WI38 (cell line): ENCODE measurements around the gene CYP17A1.
"Not testable (repeated sequence)": the region's sequence is repeated elsewhere in the genome, so short reads cannot be mapped to it uniquely, and the experiment has no call there.

Experiments used
- H3K4me3 ChIP-seq: 2 replicates; pipeline ENCODE4 v1.5.1; 2011; ENCODE audit warnings: low read depth, mild to moderate bottlenecking, control low read depth, low read length
- CTCF ChIP-seq: IDR thresholded peaks from 2 replicates; pipeline ENCODE4 v1.5.1; 2012; ENCODE audit warnings: low read depth, mild to moderate bottlenecking, control low read depth, low read length

The CYP17A1 gene

DNA sequence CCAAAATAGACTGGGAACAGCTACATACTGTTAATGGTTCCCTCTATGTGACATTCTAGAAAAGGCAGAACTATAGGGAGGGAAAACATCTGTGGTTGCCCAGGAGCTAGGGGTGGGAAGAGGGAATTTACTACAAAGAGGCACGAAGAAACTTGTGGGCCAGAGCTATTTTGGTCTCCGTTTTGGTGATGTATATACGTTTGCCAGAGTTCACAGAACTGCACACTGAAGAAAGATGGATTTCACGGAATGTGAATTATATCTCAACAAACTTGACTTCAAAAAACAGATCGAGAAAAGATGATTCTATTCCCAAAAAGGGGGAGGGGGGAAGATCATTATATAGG, 31.7 kb upstream of the CYP17A1 start:
- H3K4me3 ChIP-seq, result peak overlapping the region; percentile 41
- TF ChIP-seq CTCF, result no peak

DNA sequence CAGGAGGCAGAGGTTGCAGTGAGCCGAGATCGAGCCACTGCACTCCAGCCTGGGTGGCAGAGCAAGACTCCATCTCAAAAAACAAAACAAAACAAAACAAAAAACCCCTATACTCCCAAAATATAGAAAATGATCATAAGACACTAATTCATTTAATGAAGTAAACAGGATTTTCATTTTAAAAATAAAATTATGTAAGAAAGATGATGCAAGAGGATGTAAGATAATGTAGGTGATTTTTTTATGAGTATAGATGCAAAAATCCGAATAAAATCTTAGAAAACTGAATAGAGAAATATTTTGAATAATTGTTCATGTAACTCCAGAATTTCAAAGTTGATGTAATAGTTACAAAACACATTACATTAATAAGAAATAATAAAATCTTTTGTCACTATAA, 28.4 kb upstream of the CYP17A1 start:
- no peak for TF ChIP-seq CTCF
- H3K4me3 ChIP-seq, result no peak overlapping the region

DNA sequence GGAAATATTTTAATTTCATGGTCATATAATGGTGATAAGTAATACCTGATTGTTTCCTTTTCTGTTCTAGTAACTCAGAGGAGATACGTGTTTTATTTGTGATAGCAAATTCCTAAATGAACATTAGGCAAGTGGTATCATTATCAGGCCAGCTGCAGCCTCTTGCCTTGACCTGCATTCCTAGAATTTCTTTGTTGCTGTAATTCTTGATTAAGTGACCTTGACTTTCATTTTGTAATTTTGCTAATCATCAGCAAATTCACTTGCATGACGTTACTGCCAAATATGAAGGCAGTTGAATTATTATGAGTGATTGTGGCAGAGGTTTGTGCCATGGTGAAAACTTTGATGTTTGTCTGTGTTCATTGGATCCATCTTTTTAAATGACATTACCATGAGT, 26.4 kb upstream of the CYP17A1 start:
- TF ChIP-seq CTCF, result no peak
- no peak overlapping the region for H3K4me3 ChIP-seq

GRCh38 chr10:102859911-102860310, 22.7 kb upstream of the CYP17A1 start:
- H3K4me3 ChIP-seq, result no peak overlapping the region
- TF ChIP-seq CTCF, result no peak

DNA sequence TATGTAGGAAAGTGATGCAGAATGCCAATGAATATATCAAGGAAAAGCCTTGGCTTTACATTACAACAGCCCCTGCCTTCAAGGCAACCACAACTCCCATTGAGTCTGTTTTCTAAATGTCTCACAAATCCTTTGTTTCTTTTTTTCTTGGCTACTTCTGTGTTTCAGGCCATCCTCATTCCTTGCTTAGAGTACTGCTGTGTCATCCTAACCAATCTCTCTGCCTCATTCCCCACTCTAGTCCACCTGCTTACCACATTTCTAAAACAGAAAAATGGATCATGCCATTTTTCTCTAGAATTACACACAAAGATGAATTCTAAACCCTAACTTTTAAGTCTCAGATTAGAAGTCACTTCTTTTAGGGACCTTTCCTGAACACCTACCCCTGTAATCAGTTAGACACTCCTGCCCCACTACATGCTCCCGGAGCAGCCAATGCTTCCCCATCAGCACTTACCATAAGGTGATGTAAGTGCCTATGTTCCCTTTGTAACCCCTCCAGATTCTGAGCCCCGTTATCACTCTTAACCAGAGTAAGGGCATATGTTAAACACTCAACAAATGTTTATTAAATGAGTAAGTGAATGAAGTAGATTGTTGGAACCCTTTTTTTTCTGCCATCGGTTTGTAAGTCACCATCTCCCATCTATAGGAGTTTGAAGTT, 19.7 kb upstream of the CYP17A1 start:
- no peak for TF ChIP-seq CTCF
- no peak overlapping the region for H3K4me3 ChIP-seq

DNA sequence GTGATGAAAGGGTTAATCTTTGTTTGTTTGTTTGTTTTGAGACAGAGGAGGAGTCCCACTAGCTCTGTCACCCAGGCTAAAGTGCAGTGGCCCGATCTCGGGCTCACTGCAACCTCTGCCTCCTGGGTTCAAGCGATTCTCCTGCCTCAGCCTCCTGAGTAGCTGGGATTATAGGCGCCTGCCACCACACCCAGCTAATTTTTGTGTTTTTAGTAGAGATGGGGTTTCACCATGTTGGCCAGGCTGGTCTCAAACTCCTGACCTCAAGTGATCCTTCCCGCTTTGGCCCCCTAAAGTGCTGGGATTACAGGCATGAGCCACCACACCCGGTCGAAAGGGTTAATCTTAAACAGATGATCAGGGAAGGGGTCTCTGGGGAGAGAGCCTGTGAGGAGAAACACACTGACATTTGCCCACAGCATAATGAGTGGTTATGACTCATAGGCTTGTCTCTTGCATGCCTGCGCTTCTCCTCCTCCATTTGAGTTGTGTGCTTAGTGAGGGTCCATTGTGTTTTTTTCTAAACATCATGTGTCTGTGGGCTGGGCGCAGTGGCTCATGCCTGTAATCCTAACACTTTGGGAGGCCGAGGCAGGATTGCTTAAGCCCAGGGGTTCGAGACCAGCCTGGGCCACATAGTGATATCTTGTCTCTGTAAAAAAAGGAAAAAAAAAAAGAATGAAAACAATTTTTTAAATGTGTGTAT, 18.7 kb upstream of the CYP17A1 start:
- not testable (repeated sequence) for H3K4me3 ChIP-seq

DNA sequence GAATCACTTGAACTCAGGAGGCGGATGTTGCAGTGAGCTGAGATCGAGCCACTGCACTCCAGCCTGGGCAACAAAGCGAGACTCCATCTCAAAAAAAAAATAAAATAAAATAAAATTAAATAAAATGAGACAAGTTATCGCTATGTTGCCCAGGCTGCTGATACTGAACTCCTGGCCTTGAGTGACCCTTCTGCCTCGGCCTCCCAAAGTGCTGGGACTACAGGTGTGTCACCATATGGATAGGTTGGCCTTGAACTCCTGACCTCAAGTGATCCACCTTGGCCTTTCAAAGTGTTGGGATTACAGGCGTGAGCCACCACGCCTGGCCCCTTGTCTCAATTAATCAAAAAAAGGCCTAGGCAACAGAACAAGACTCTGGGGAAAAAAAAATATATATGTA, 16.0 kb upstream of the CYP17A1 start:
- H3K4me3 ChIP-seq, result not testable (repeated sequence)

DNA sequence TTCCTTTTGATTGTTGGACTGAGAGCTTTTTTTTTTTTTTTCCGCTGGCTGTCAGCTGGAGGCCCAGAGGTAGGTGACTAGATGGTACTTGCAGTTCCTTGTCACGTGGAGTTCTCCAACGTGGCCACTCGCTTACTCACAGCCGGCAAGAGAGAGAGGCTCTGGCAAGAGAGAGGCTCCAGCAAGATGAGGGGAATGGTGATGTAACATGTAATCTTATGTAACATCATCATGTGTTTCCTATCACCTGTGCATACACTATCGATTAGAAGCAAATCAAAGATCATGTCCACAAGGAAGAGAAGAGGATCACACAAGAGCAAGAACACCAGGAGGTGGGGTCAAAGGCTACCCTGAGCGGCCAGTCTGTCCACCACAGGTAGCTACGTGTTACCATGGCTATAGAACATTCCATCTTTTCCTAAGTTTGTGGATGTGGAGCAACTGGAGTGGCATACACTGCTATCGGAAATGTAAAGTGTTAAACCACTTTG, 12.9 kb upstream of the CYP17A1 start:
- no peak overlapping the region for H3K4me3 ChIP-seq
- TF ChIP-seq CTCF, result no peak
